ENCODE data around the gene DTNB.
A peak's percentile ranks its signal among the peaks of the same experiment; 100 is the strongest.

The DTNB gene

GRCh38 chr2:25430556-25430955 lies 242.8 kb downstream of the DTNB start:
- Histone ChIP-seq H3K27me3 (no peaks in the 10 kb centered on the region), H3K4me3 (ENCODE audit: low read depth in 1 of 2, low read length in 1 of 2) (no peak overlapping the region), H3K4me1 (ENCODE audit: control insufficient read depth in 1 of 2, insufficient read depth in 1 of 2, low read depth in 1 of 2, low read length in 1 of 2) (no peaks in the 10 kb centered on the region), H3K9me3 (no peaks in the 10 kb centered on the region), H3K36me3 (no peaks in the 10 kb centered on the region), H3K27ac (no peak overlapping the region)
- TF ChIP-seq CTCF (IDR thresholded peaks at IDR 0.05) = no peak

- no peaks in the 10 kb centered on the region for H3K9me3 ChIP-seq
- H3K27ac ChIP-seq = no peak overlapping the region
- no peak overlapping the region for H3K4me3 ChIP-seq (ENCODE audit: low read depth in 1 of 2, low read length in 1 of 2)
- H3K36me3 ChIP-seq = no peaks in the 10 kb centered on the region
- H3K27me3 ChIP-seq = no peaks in the 10 kb centered on the region
- no peak for TF ChIP-seq CTCF (IDR thresholded peaks at IDR 0.05)
- peaks cover 0 to under 1% of the 10 kb centered on the region in 2 experiments for H3K4me1 ChIP-seq (ENCODE audit: control insufficient read depth in 1 of 2, insufficient read depth in 1 of 2, low read depth in 1 of 2, low read length in 1 of 2)
Measured at GRCh38 chr2:25426326-25426725, 247.1 kb downstream of the DTNB start.

GRCh38 chr2:25424426-25425028 lies 248.8 kb downstream of the DTNB start:
- no peak overlapping the region for H3K4me3 ChIP-seq (ENCODE audit: low read depth in 1 of 2, low read length in 1 of 2)
- no peaks in the 10 kb centered on the region for H3K9me3 ChIP-seq
- TF ChIP-seq CTCF (IDR thresholded peaks at IDR 0.05) = no peak
- H3K36me3 ChIP-seq = no peaks in the 10 kb centered on the region
- peaks cover 10% of the 10 kb centered on the region in 2 experiments for H3K4me1 ChIP-seq (ENCODE audit: control insufficient read depth in 1 of 2, insufficient read depth in 1 of 2, low read depth in 1 of 2, low read length in 1 of 2)
- no peak overlapping the region for H3K27ac ChIP-seq
- H3K27me3 ChIP-seq = no peaks in the 10 kb centered on the region

- H3K9me3 ChIP-seq = no peaks in the 10 kb centered on the region
- no peaks in the 10 kb centered on the region for H3K27me3 ChIP-seq
- no peaks in the 10 kb centered on the region for H3K36me3 ChIP-seq
- H3K27ac ChIP-seq = no peak overlapping the region
- TF ChIP-seq CTCF (IDR thresholded peaks at IDR 0.05) = no peak
- H3K4me3 ChIP-seq (ENCODE audit: low read depth in 1 of 2, low read length in 1 of 2) = no peak overlapping the region
- H3K4me1 ChIP-seq (ENCODE audit: control insufficient read depth in 1 of 2, insufficient read depth in 1 of 2, low read depth in 1 of 2, low read length in 1 of 2) = peaks cover 10% of the 10 kb centered on the region in 2 experiments
Measured at GRCh38 chr2:25421820-25422411, 251.5 kb downstream of the DTNB start.

GRCh38 chr2:25421289-25421688 lies 252.1 kb downstream of the DTNB start:
- TF ChIP-seq CTCF (IDR thresholded peaks at IDR 0.05) = no peak
- peaks cover 10% of the 10 kb centered on the region in 2 experiments for H3K4me1 ChIP-seq (ENCODE audit: control insufficient read depth in 1 of 2, insufficient read depth in 1 of 2, low read depth in 1 of 2, low read length in 1 of 2)
- no peaks in the 10 kb centered on the region for H3K9me3 ChIP-seq
- H3K27ac ChIP-seq = peak overlapping the region; percentile 54
- no peaks in the 10 kb centered on the region for H3K27me3 ChIP-seq
- no peaks in the 10 kb centered on the region for H3K36me3 ChIP-seq
- H3K4me3 ChIP-seq (ENCODE audit: low read depth in 1 of 2, low read length in 1 of 2) = no peak overlapping the region

All from neutrophil (primary cell).